Activated naive CD4-positive, alpha-beta T cell treated with Interleukin-2 at 50 U/mL for 16 hours (primary cell): Measurements from ENCODE around the gene SLC25A44.
"Not testable (repeated sequence)": the region's sequence is repeated elsewhere in the genome, so short reads cannot be mapped to it uniquely, and the experiment has no call there.

Experiments used
- DNase-seq: peaks from one replicate; pipeline ENCODE4 v3.0.0-alpha.2; 2020

The SLC25A44 gene

DNA sequence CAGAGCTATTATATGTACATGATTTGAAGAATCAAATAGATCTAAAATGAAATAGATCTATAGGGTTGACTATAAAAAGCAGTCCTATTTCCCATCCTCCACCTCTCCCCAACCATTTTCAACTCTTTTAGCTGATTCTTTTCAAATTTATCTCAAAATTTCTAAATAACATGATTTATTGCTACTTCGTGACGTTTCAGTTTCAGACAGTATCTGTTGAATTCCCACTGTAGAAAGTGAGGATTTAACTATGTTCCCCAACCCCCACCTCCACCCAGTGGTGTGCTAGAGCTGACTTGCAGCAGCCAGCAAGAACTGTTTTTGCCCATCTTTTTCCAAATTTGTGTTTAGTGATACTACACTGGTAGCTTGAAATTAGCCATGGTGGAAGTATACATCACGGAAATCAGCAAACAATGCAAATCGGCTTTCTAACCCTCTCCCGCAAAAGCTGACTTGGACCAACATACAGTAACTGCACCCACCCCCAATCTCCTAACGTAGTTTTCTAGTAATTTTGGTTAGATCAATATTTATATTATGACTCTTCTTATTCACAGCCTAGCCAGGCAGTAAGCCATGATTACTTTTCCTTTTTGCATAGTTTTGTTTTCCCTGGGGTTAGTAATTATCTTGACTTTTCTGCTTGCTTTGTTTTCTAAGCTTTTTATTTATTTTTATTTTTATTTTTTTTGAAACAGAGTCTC, 29.6 kb upstream of the SLC25A44 start:
- DNase-seq = no peak

DNA sequence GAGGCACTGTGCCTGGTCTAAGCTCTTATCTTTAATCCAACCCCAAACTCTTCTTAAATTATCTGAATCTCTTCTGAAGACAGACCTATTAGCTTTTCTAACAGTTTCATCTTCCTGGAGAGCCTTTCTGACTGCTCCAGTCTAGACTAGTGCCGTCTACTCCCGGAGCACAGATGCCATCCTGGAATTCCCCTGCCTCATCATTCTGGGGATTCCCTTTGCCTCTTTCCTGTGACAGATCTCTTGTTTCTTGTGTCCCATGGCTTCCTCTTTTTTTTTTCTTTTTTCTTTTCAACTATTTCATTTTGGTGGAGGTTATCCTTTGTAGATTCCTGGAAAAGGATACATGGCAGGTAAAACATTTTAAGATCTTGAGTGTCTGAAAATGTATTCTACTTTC, 28.8 kb upstream of the SLC25A44 start:
- no peak for DNase-seq

DNA sequence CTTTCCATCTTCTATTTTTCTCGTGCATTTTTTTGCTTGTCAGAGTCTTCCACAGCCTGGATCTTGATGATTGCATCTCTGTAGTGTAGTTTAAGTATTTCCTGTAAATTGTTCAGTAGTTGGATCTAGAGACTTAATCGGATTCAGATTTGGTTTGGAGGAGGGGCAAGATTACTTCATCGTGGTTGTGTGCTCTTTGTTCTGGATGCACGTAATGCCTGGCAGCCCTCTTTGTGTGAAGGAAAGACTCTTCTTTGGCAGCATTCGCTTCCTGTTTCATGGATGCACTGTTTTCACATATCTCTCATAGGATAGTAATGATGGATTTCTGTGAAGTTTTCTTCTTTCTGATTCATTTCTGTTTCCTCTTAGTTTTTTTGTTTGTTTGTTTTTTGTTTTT, 26.4 kb upstream of the SLC25A44 start:
- DNase-seq = no peak

DNA sequence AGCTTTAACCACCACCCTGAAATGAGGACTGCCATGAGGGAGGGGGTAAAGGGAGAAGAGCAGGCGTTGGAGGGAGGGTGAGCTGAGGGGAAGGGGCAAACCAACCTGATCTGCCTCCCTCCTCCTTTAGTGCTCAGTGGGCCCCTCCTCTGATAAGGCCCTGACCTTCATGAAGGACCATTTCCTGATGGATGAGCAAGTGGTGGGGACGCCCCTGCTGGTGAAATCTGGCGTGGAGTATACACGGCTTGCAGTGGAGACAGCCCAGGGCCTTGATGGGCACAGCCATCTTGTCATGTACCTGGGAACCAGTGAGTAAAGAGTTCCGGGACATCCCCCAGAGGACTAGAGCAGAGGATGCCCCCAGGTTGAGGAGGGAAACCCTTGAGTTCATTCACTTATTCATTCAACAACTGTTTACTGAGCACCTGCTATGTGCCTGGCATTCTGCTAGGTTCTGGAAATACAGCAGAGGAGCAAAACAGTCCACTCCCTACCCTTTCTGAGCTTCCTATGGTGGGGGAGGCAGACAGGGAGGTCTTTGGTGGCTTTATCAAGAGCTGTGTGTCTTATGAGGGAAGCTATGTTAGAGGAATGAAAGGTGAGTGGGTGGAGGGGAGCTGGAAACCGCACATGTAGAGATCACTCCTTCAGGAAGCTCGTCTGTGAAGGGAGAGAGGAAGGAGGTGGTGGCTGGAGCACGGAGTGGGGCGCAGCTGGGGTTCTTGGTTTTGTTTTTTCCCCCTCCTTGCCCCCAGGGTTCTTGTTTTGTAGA, 21.0 kb upstream of the SLC25A44 start:
- no peak for DNase-seq

DNA sequence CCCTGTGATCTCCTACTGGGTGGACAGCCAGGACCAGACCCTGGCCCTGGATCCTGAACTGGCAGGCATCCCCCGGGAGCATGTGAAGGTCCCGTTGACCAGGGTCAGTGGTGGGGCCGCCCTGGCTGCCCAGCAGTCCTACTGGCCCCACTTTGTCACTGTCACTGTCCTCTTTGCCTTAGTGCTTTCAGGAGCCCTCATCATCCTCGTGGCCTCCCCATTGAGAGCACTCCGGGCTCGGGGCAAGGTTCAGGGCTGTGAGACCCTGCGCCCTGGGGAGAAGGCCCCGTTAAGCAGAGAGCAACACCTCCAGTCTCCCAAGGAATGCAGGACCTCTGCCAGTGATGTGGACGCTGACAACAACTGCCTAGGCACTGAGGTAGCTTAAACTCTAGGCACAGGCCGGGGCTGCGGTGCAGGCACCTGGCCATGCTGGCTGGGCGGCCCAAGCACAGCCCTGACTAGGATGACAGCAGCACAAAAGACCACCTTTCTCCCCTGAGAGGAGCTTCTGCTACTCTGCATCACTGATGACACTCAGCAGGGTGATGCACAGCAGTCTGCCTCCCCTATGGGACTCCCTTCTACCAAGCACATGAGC, 17.2 kb upstream of the SLC25A44 start:
- no peak for DNase-seq

DNA sequence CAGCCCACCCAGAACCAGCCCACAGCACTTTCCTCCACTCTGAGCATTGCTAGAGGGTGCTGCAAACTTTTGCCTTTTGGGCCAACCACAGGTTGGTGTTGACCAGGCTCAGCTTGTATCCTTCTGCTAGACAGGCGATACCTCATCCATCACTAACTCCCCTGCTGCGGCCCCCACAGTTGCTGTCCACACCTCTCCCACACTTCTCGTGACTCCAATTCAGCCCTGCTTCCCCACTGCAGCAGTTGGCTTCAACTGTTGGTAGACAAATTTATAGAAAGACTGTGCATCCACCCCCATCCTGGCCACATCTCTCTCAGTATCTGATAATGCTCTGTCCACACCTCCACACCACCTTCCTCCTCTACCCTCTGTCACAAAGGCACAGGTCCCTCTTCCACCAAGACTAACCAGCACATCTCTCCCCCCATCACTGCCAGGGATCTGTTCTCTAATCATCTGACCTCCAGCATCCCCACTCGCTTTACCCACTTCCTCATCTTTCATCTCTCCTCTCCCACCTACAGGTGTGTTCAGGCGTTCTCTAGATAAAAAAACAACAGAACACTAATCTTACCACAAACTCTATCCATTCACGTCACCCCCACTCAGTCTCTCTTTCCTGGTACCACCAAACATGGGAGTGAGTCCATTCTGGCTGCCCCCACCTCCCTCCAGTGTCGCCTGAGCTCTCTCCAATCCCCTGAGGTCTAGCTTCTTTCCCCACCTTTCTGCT, 15.8 kb upstream of the SLC25A44 start:
- DNase-seq = no peak

DNA sequence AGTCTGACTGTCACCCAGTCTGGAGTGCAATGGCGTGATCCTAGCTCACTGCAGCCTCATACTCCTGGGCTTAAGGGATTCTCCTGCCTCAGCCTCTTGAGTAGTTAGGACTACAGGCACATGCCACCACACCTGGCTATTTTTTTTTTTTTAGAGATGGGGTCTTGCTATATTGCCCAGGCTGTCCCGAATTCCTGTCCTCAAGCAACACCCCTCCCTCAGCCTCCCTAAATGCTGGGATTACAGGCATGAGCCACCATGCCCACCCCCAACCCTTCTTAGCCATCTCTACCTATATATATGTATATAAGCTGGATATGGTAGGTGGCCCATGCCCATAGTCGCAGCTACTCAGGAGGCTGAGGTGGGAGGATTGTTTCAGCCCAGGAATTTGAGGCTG, 13.4 kb upstream of the SLC25A44 start:
- DNase-seq = no peak

DNA sequence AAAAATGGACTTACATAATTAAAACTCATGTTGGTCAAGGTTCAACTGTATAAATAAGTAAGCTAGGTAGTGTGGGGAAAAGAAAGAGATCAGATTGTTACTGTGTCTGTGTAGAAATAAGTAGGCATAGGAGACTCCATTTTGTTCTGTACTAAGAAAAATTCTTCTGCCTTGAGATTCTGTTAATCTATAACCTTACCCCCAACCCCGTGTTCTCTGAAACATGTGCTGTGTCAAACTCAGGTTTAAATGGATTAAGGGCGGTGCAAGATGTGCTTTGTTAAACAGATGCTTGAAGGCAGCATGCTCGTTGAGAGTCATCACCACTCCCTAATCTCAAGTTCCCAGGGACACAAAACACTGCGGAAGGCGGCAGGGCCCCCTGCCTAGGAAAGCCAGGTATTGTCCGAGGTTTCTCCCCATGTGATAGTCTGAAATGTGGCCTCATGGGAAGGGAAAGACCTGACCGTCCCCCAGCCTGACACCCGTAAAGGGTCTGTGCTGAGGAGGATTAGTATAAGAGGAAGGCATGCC, 12.4 kb upstream of the SLC25A44 start:
- not testable (repeated sequence) for DNase-seq

DNA sequence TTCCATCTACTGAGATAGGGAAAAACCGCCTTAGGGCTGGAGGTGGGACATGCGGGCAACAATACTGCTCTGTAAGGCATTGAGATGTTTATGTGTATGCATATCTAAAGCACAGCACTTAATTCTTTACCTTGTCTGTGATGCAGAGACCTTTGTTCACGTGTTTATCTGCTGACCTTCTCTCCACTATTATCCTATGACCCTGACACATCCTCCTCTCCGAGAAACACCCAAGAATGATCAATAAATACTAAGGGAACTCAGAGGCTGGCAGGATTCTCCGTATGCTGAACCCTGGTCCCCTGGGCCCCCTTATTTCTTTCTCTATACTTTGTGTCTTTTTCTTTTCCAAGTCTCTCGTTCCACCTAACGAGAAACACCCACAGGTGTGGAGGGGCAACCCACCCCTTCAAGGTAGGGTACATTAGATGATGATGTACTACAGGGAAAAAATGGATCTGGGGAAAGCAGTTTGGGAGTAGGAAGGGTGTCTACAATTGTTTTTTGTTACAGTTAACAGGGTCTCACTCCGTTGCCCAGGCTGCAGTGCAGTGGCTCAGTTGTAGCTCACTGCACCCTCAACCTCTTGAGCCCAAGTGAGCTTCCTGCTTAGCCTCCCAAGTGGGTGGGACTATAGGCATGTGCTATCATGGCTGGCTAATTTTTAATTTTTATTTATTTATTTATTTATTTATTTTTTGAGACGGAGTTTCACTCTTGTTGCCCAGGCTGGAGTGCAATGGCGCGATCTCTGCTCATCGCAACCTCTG, 11.7 kb upstream of the SLC25A44 start:
- not testable (repeated sequence) for DNase-seq

DNA sequence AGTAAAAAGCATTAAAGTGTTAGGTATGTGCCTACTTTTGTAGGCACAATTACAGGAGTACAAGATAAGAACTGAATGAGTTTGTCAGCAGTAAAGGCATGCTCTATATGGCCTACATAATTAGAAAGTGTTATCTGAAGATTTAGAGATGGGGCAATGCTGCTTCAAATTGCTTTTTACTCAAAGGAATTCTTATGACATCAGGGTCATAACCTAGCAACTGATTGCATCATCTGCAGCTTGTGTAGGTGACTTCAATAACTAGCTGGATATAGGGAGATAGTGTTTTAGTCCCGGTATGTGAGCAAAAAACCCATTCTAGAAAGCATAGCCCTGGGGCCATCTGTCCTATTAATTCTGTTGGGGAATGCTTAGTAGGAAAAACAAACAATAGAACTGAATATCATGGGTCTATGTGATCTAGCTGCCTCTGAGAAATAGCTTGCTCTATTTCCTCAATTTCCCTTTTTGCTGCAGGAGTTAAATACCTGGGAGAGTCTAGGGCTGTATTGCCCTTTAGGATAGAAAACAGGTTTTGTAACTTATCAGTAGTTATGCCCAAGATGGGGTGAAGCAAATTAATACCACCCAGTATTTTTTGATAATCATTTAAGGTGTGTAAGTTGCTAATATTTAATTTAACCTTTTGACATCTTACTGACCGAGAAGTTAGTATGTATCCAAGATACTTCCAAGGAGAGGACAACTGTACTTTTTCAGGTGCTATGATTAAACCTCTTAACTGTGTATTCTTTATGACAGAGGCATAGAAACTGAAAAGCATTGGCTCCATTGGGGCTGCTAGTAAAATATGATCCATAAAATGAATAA, 7.3 kb upstream of the SLC25A44 start:
- DNase-seq = not testable (repeated sequence)

DNA sequence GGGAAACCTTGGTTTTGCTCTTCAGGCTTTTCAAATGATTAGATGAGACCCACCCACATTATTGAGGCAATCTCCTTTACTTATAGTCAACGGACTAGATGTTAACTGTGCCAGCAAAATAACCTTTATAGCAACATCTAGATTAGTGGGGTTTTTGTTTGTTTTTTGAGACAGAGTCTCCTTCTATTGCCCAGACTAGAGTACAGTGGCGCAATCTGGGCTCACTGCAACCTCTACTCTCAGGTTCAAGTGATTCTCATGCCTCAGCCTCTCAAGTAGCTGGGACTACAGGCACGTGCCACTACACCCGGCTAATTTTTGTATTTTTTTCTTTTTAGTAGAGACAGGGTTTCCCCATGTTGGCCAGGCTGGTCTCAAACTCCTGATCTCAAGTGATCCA, 3.6 kb upstream of the SLC25A44 start:
- not testable (repeated sequence) for DNase-seq

DNA sequence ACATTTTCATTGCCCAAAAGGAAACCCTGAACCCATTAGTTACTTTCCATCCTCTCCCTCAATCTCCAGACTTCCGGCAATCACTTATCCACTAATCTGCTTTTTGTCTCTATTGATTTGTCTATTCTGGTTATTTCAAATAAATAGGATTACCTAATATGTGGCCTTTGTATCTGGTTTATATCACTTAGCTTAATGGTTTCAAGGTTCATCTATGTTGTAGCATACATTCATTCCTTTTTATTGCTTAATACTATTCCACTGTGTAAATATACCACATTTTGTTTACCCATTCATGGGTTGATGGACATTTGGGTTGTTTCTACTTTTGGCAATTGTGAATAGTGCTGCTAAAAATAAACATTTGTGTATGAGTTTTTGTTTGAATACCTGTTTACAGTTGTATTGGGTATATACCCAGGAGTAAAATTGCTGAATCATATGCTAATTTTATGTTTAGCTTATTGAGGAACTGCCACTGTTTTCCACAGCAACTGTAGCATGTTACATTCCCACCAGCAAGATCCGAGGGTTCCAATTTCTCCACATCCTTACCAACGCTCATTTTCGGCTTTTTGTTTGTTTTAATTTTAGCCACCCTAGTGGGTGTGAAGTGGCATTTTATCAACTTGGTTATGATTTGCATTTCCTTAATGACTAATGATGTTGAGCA, 2.5 kb upstream of the SLC25A44 start:
- no peak for DNase-seq

DNA sequence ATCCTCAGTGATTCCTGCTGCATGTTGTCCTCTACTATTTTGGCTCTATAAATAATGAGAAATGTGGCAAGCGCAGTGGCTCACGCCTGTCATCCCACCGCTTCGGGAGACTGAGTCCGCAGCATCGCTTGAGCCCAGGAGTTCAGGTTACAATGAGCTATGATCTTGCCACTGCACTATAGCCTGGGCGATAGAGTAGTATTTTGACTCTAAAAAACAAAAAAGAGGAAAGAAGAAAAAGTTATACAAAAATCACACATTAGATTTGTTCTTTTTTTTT, 756 bp upstream of the SLC25A44 start:
- no peak for DNase-seq

DNA sequence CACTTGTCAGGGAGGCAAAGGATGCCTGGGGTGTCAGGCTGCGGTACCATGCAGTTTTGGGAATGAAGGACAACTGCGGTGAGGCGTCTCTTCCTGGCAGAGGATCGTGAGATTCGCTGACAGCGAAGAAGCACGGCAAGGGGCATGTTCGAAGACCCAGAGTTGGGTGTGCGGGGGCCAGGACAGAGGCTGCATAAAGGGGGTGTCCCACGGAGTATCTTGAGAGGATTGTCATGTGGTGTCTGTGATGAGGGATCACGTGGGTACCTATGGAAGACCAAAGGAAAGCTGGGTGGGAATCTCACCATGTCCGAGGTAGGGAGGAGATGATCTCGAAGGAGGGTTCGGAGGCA, 372 bp downstream of the SLC25A44 start:
- DNase-seq = no peak

DNA sequence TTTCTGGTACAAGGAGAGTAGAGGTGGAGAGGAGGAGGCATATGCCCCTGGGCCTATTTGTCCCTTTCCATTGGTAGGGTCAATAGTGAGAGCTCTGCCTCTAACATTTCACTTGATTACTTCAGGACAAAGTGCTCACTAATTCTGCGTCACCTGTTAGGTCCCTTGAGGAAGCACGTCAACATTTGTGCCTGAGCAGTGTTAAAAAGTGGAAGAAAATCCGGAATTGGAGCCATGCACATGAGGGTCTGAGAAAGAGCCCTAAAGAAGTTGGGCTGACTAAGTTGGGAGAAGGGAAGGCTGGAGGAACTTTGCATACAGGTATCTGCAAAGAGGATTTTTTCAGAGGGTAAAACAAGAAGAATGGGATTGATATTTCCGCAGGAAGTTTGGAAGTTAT, 1.9 kb downstream of the SLC25A44 start:
- DNase-seq = no peak

DNA sequence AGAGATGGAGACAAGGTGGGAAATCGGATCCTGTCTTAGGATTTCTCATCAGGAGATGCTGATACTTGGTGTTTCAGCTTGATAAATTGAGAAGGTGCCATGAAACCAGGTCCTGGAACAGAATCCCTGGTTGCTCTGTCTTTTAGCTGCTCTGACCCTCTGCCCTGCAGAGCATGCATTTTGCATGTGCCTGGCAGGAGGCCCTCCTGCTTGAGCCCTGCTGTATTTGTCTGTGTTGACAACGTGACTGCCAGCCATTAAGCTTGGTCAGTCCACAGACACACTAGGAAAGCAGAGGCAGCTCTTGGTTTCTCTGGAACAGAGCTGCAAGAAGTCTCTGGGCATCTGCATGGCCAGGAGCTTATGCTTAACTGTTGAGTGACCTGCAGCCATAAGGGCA, 2.5 kb downstream of the SLC25A44 start:
- DNase-seq = no peak

DNA sequence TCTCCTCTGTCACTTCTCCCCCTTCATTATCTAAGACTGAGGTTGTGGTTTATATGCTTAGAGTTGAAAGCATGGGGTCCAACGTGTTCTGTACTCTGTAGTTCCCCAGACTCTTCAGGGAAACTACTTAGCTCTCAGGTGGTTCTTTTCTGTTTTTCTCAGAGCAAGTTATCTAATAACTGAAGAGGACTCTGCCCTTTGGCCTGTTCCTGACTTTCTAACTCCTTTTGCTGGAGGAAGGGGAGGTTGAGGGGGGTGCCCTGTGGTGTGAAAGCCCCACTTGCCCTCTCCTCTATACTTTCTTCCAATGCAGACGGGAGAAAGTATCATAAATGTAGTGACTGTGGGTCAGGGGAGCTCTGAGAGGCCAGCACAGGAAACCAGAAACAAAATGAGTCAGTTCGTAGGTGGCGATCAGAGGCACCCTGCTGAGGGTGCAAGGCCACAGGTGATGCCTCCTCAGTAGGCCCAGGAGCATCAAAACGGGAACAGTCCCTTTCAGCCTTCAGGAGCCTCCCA, 5.0 kb downstream of the SLC25A44 start:
- DNase-seq = no peak

DNA sequence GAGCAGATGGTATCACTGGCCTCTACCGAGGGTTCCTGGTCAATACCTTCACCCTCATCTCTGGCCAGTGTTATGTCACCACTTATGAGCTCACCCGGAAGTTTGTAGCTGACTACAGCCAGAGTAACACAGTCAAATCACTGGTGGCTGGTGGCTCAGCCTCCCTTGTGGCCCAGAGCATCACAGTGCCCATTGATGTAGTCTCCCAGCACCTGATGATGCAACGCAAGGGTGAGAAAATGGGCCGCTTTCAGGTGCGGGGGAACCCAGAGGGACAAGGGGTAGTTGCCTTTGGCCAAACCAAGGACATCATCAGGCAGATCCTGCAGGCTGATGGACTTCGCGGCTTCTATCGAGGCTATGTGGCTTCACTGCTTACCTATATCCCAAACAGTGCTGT, 6.1 kb downstream of the SLC25A44 start:
- no peak for DNase-seq

DNA sequence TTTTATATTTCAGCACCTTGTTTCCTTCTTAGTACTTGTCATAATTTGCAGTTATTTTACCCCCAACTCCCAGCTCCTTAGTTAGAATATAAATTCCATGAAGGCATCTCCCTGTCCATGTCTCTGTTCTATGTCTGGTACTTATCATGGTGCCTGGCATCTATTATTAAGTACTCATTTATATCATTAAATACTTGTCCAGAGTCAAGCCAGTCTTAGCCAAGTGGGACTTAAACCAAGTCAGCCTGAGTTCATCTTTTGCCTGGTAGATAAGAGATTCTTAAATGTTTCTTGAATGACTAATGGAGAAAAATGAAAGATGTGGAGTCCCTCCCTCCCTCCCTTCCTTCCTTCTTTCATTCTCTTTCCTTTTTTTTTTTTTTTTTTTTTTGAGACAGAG, 9.4 kb downstream of the SLC25A44 start:
- DNase-seq = no peak

DNA sequence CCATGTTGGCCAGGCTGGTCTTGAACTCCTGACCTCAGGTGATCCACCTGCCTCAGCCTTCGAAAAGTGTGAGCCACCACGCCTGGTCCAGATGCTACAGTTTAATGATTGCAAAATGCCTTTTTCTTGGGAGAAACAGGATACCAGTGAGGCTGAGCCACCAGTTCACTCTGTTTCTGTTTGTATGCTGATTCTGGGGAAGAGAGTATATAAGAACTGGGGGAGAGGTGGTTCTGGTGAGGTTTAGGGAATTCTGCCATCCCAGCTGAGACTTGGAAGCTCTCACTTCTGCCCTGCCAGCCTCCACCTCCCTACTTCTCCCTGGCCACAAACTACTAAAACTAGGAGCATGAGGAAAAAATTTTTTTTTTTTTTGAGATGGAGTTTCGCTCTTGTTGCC, 10.8 kb downstream of the SLC25A44 start:
- no peak for DNase-seq

DNA sequence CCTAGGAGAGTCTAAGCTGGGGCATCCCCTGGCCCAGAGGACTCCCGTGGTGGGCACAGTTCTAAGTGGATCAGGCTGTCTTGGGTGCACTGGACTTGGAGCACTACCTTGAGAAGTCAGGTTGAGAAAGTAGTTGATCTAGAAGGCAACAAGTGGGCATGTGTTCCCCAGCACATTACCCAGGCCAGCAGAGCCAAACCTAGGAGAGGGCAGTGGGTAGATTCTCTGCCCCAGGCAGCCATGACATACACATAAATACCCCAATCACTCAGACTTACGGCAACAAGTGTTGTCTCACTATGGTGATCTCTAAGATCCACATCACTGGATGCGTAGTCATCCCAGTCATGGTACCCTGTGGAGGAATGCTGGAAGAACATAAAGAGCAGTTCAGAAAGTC, 17.3 kb downstream of the SLC25A44 start:
- no peak for DNase-seq
